T-cell (primary cell): Measurements from ENCODE around the gene CORO1C. TPM values are rescaled to one million over a fixed set of nuclear protein-coding genes. Genes with fewer than 3 reads are reported as not detected.

Source experiments
- ATAC-seq, 4 experiments: fragments of 200-7000 bp in 3 of 4; fragments of 150-1000 bp in 1 of 4; cut with Tn5 transposase; replicated peaks in 1 of 4; 1 replicate in 3 of 4; 2 replicates in 1 of 4; pipeline ENCODE4 v1.10.0; 2021; ENCODE audit warnings: moderate library complexity in 3 of 4, mild to moderate bottlenecking in 2 of 4, moderate number of reproducible peaks in 1 of 4
- CTCF ChIA-PET, 2 donors: fragments of 300-600 bp; sonication (Branson Sonifier 250); formaldehyde crosslinking; loops; one replicate each; lab custom pipeline; 2022; ENCODE audit warnings: antibody characterized with exemption in 2 of 2; lab: Charles Lee
- POLR2A ChIA-PET, 2 donors: fragments of 300-600 bp; sonication (Branson Sonifier 250); formaldehyde crosslinking; loops; one replicate each; lab custom pipeline; 2022; ENCODE audit warnings: antibody characterized with exemption in 2 of 2; lab: Charles Lee
- DNase-seq, 35 experiments: peaks; one replicate each; pipeline versions ENCODE4 v3.0.0 to v3.0.0-alpha.2; 2013 to 2023
- H3K27ac ChIP-seq: one replicate; pipeline ENCODE4 v1.5.1; 2013; ENCODE audit warnings: low read length
- H3K27me3 ChIP-seq, 2 experiments: replicated peaks in 1 of 2; 1 replicate in 1 of 2; 2 replicates in 1 of 2; pipeline versions ENCODE4 v1.6.1 to v1.7.0; 2013; ENCODE audit warnings: low read length in 1 of 2, mixed read lengths in 1 of 2; ENCODE audit not compliant: control insufficient read depth in 2 of 2, insufficient read depth in 2 of 2; ENCODE audit errors: extremely low read depth in 1 of 2
- H3K36me3 ChIP-seq, 2 donors: 1 replicate in 1 of 2; 2 replicates in 1 of 2; pipeline versions ENCODE4 v1.6.1 to v1.7.0; 2013; ENCODE audit warnings: low read length in 1 of 2; ENCODE audit not compliant: control insufficient read depth in 2 of 2, insufficient read depth in 1 of 2; ENCODE audit errors: extremely low read depth in 1 of 2
- H3K4me1 ChIP-seq, 2 experiments: 1 replicate in 1 of 2; 2 replicates in 1 of 2; pipeline versions ENCODE4 v1.6.1 to v1.7.0; 2013; ENCODE audit warnings: low read length in 2 of 2, mixed read lengths in 1 of 2; ENCODE audit not compliant: insufficient read depth in 2 of 2, control insufficient read depth in 1 of 2; ENCODE audit errors: extremely low read depth in 1 of 2
- H3K4me3 ChIP-seq, 2 donors: 1 replicate in 1 of 2; 2 replicates in 1 of 2; pipeline versions ENCODE4 v1.5.1 to v1.7.0; 2013; ENCODE audit warnings: mild to moderate bottlenecking in 2 of 2, low read length in 1 of 2, moderate library complexity in 1 of 2; ENCODE audit not compliant: control insufficient read depth in 1 of 2; ENCODE audit errors: extremely low read depth in 1 of 2
- H3K9me3 ChIP-seq: 2 replicates; pipeline ENCODE4 v1.7.0; 2013
- H3K27ac Mint-ChIP-seq, 2 donors: one replicate each; pipeline ENCODE4 v1.8.0; 2020 to 2021; ENCODE audit warnings: mild to moderate bottlenecking in 2 of 2, mixed read lengths in 2 of 2
- H3K27me3 Mint-ChIP-seq, 2 donors: one replicate each; pipeline ENCODE4 v1.8.0; 2021 to 2022; ENCODE audit warnings: mixed read lengths in 2 of 2
- H3K36me3 Mint-ChIP-seq: one replicate; pipeline ENCODE4 v1.8.0; 2021; ENCODE audit warnings: mixed read lengths
- H3K4me1 Mint-ChIP-seq, 3 donors: one replicate each; pipeline ENCODE4 v1.8.0; 2020 to 2022; ENCODE audit warnings: mixed read lengths in 3 of 3, mild to moderate bottlenecking in 1 of 3
- H3K4me3 Mint-ChIP-seq, 3 donors: one replicate each; pipeline ENCODE4 v1.8.0; 2020 to 2022; ENCODE audit warnings: mild to moderate bottlenecking in 3 of 3, mixed read lengths in 3 of 3, moderate library complexity in 3 of 3
- H3K9me3 Mint-ChIP-seq, 3 donors: one replicate each; pipeline ENCODE4 v1.8.0; 2020 to 2022; ENCODE audit warnings: mixed read lengths in 3 of 3
- WGBS: methylation state at CpG from one replicate; pipeline ENCODE4 v1.1.5; 2013; ENCODE audit warnings: missing lambda C conversion rate; ENCODE audit not compliant: insufficient coverage; 5-methylcytosine and 5-hydroxymethylcytosine counted together
- total RNA-seq, 35 experiments: library from RNA in 6 of 35; stranded (reverse) in 6 of 35; fragments of 120-200 nt in 1 of 35; gene quantifications; one replicate each; pipeline versions ENCODE4 v1.2.1 to v1.2.4 and lab custom pipeline; 2013 to 2026

Gene CORO1C
- total RNA-seq, 5 donors from 2014 or later (not counting 1 experiment from before 2014, with no cell fraction given), result 7.4 to 11.4 (median 8.7) TPM

- no peaks in the 10 kb centered on the region for H3K27me3 Mint-ChIP-seq
- Histone ChIP-seq H3K9me3 (no peaks in the 10 kb centered on the region), H3K27ac (no peak overlapping the region), H3K27me3 (peaks cover 0 to 5% of the 10 kb centered on the region in 2 experiments), H3K4me1 (no peaks in the 10 kb centered on the region), H3K36me3 (no peaks in the 10 kb centered on the region), H3K4me3 (no peak overlapping the region)
- ChIA-PET POLR2A (no interaction called here), CTCF (no interaction called here)
- no peak overlapping the region for H3K4me3 Mint-ChIP-seq
- ATAC-seq (no peak), DNase-seq (no peak)
- 74% methylated on average over 3 of the region's 6 CpGs for WGBS
- H3K4me1 Mint-ChIP-seq, result no peaks in the 10 kb centered on the region
- no peaks in the 10 kb centered on the region for H3K9me3 Mint-ChIP-seq
- no peaks in the 10 kb centered on the region for H3K36me3 Mint-ChIP-seq
- H3K27ac Mint-ChIP-seq, result no peak overlapping the region
Measured at GRCh38 chr12:108599541-108599940, 131.8 kb downstream of the CORO1C start.

GRCh38 chr12:108598553-108599250 is 132.6 kb downstream of the CORO1C start:
- 97% methylated on average over 9 of the region's 11 CpGs for WGBS
- H3K4me1 Mint-ChIP-seq, result no peaks in the 10 kb centered on the region
- H3K9me3 Mint-ChIP-seq, result no peaks in the 10 kb centered on the region
- H3K27ac Mint-ChIP-seq, result no peak overlapping the region
- CTCF ChIA-PET, result no interaction called here
- Histone ChIP-seq H3K9me3 (no peaks in the 10 kb centered on the region), H3K27me3 (peaks cover 0 to 5% of the 10 kb centered on the region in 2 experiments), H3K4me3 (no peak overlapping the region), H3K36me3 (no peaks in the 10 kb centered on the region), H3K27ac (no peak overlapping the region), H3K4me1 (no peaks in the 10 kb centered on the region)
- no peak overlapping the region for H3K4me3 Mint-ChIP-seq
- H3K36me3 Mint-ChIP-seq, result no peaks in the 10 kb centered on the region
- no peak for DNase-seq
- POLR2A ChIA-PET, result no interaction called here
- no peaks in the 10 kb centered on the region for H3K27me3 Mint-ChIP-seq
- ATAC-seq, result no peak

GRCh38 chr12:108597559-108598471 is 133.5 kb downstream of the CORO1C start, which contains the start of gene TMEM119:
TMEM119 (minus strand) TSS chr12:108598084; CDS start chr12:108592383, 5,701 bp downstream.
- ATAC-seq (no peak), DNase-seq (no peak)
- H3K9me3 ChIP-seq, result no peaks in the 10 kb centered on the region
- H3K27me3 ChIP-seq, result no peaks in the 10 kb centered on the region
- H3K4me3 Mint-ChIP-seq, result no peak within 1 kb of the TSS
- ChIA-PET CTCF (interaction anchor here in 1 of 2 donors (0.6 kb wide), 1 partner anchor 206 kb away, joined by 5 read pairs; no protein-coding TSS in a partner anchor), POLR2A (interaction anchor here in 1 of 2 donors (0.6 kb wide), 1 partner anchor 283 kb away, joined by 3 read pairs; no protein-coding TSS in a partner anchor)
- H3K9me3 Mint-ChIP-seq, result no peaks in the 10 kb centered on the region
- no peak within 1 kb of the TSS for H3K27ac ChIP-seq
- no peaks in the 10 kb centered on the region for H3K27me3 Mint-ChIP-seq
- H3K4me3 ChIP-seq, result no peak within 1 kb of the TSS
- no peaks in the 10 kb centered on the region for H3K4me1 ChIP-seq
- H3K27ac Mint-ChIP-seq, result no peak within 1 kb of the TSS
- H3K36me3 Mint-ChIP-seq, result no peaks in the 10 kb centered on the region
- no peaks in the 10 kb centered on the region for H3K36me3 ChIP-seq
- WGBS, result 80% methylated on average over 11 of the region's 27 CpGs
- H3K4me1 Mint-ChIP-seq, result no peaks in the 10 kb centered on the region

- Histone ChIP-seq H3K27ac (no peak overlapping the region), H3K9me3 (no peaks in the 10 kb centered on the region), H3K36me3 (no peaks in the 10 kb centered on the region), H3K27me3 (no peaks in the 10 kb centered on the region), H3K4me3 (no peak overlapping the region), H3K4me1 (no peaks in the 10 kb centered on the region)
- CTCF ChIA-PET, result no interaction called here
- no peaks in the 10 kb centered on the region for H3K27me3 Mint-ChIP-seq
- POLR2A ChIA-PET, result no interaction called here
- no peak overlapping the region for H3K27ac Mint-ChIP-seq
- ATAC-seq, result no peak
- H3K4me1 Mint-ChIP-seq, result no peaks in the 10 kb centered on the region
- H3K36me3 Mint-ChIP-seq, result no peaks in the 10 kb centered on the region
- H3K9me3 Mint-ChIP-seq, result no peaks in the 10 kb centered on the region
- WGBS, result 87% methylated on average over 6 of the region's 10 CpGs
- no peak overlapping the region for H3K4me3 Mint-ChIP-seq
- no peak for DNase-seq
Measured at GRCh38 chr12:108596854-108597558, 134.3 kb downstream of the CORO1C start.

- no peak for DNase-seq
- Mint-ChIP-seq H3K4me1 (no peaks in the 10 kb centered on the region), H3K36me3 (no peaks in the 10 kb centered on the region), H3K27me3 (no peaks in the 10 kb centered on the region), H3K27ac (no peak overlapping the region), H3K9me3 (no peaks in the 10 kb centered on the region), H3K4me3 (no peak overlapping the region)
- Histone ChIP-seq H3K27me3 (no peaks in the 10 kb centered on the region), H3K9me3 (no peaks in the 10 kb centered on the region), H3K4me1 (no peaks in the 10 kb centered on the region), H3K27ac (no peak overlapping the region), H3K36me3 (no peaks in the 10 kb centered on the region), H3K4me3 (no peak overlapping the region)
- CTCF ChIA-PET, result interaction anchor here in 1 of 2 donors (0.6 kb wide), 1 partner anchor 45 kb away, joined by 3 read pairs; no protein-coding TSS in a partner anchor
- 78% methylated on average over 12 of the region's 17 CpGs for WGBS
- POLR2A ChIA-PET, result interaction anchor here in 1 of 2 donors (0.6 kb wide), 1 partner anchor 28 kb away, joined by 4 read pairs; no protein-coding TSS in a partner anchor
- ATAC-seq, result no peak
Measured at GRCh38 chr12:108595711-108596647, 135.3 kb downstream of the CORO1C start.
